NCI-H748 (cell line): Measurements from ENCODE around the gene TMC8.

Source experiments
- DNase-seq: peaks from one replicate; lab custom pipeline; 2025; ENCODE audit not compliant: unreplicated experiment; lab: John Stamatoyannopoulos, UW

The TMC8 gene

DNA sequence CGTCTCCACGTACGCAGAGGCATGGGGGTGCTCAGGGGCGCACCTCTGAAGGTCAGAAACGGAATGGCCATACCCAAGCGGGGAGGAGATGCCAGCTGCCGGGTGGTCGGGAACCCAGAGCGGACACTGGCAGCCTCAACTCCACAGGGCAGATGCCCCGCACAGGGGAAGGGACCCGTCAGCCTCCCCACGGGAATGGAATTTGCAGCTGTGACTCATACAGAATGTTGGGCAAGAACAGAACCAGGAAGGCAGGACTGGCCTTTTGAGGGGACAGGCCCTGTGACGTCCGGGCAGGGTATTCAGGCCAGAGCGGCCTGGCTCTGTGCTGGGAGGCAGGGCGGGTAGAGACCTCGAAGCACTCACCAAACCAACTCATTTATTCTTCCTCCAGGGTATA lies 48.8 kb downstream of the TMC8 start:
- DNase-seq: no peak

DNA sequence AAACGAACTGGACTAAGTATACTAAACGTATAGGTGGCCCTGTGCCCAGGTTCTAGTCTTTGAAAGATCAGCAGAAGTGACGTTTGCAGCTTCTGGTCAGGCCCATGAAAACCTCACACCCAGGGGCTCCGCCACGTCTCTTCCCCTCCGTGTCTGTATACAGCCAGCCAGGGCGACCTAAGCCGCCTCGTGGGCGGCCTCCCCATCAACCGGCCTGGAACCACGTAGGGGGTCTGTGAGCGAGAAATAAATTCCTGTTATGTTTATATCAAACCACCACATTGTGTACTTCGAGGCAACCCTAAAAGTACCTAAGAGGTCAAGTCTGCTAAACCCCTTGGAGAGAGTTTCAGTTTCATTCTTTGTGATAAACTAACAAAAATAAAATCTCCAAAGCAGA lies 49.5 kb downstream of the TMC8 start:
- no peak for DNase-seq

DNA sequence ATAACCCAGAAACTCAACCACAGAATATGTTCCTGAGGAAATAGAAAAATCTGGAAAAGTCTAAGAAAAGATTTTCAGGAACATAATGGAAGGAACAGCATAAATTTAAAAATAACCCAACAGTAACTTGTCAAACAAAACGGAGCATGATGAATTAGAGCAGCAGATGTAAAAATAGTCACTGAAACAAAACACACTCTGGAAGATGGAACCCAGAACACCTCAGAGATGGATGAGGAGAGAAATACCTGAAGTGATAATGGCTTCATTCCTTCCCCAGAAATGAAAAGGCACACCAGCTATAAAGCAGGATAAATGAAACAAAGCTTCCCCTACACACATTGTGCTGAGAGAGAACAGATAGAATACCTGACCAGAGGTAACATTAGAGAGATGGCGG lies 49.9 kb downstream of the TMC8 start:
- DNase-seq: no peak

DNA sequence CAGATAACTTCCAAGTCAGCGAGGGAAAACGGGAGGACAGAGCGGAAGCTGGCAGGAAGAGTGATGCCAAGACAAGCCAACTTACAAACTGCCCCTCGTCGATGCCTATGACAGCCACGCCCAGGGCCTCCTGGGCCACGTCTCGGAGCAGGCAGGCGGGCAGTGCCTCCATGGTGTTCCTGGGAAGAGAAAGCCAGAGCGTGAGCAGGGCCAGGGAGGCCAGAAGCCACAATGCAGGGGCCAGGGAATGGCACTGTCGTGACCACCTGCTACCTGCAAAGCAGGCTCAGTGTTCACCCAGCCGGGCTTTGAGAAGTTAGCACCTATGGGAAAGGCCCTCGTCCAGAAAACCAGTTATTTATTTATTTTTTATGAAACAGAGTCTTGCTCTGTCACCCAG lies 51.9 kb downstream of the TMC8 start:
- DNase-seq: no peak

DNA sequence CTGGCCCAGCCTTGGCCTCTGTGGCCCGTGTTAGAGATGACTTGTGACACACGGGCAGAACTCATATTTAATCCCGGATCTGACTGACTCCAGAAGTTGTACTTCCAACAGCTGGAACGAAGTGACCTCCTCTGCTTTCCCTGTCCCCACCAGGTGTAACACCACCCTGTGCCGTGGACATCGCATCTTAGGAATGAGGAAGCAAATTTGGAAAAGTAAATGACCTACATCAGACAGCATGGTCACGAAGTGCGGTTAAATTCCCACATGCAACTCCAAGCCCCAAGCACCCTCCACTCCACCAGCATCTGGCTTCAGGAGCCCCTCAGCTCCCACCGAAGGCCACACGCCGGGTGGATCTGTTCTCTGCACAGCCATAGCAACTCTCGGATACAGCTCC lies 53.3 kb downstream of the TMC8 start:
- DNase-seq: no peak

DNA sequence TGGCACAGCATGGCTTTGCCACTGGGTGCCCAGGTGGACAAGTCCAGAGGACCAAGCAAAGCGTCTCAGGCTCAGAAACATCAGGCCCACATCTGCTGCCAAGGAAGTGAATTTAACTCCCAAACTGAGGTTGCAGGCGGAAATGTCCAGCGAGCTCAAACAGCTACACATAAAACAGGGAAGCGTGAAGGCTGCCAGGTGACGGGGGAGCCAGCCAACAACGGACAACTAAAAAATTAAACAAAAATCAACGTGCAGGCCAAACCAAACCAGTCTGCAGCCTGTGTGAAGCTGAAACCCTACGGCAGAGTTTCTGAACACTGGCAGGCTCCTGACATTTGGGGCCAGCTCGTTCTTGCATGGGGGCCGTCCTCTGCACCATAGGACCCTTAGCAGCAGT lies 53.8 kb downstream of the TMC8 start:
- DNase-seq: no peak

DNA sequence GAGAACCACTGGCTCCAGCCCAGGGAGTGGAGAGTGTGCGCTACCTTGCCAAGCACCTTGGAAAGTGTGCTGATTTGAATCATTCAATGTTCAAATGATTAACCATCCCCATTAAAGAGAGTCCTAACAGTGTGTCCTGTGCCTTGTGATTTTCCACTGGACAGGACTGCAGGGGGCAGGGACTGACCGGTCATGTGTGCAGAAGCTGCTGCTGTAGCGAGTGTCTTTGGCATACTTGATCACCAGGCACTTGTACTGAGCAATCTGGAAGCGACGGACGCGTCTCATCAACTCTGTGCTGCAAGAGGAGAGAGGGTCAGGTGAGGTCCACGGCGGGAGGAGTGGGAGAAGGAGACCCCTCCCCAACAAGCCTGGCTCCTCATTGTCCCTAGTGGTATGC lies 54.3 kb downstream of the TMC8 start:
- no peak for DNase-seq

DNA sequence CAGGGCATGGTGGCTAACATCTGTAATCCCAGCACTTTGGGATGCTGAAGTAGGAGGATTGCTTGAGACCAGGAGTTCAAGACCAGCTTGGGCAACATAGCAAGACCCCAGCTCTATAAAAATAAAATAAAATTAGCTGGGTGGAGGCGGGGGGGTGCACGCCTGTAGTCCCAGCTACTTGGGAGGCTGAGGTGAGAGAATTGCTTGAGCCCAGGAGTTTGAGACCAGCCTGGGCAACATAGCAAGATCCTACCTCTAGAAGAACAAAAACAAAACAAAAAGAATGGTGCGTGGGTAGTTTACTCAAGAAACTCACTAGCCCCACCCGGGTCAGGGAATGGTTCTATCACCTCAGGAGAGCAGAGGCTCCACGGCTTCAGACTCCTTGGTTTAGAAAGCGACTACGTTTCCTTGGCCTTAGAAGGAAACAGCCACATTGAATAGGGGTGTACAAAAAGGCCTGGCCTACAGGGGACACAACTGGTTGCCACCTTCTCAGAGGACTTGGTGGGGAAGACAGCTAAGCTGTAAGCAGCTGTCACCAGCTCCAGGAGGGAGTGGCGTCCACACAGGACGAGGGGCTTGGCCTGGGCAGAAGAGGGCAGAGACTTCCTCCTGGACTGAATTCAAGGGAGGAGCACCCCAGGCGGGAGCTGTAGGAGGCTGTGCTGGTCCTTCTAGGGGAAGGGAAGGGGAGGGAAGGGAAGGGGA lies 55.6 kb downstream of the TMC8 start:
- peak; percentile 30 for DNase-seq

DNA sequence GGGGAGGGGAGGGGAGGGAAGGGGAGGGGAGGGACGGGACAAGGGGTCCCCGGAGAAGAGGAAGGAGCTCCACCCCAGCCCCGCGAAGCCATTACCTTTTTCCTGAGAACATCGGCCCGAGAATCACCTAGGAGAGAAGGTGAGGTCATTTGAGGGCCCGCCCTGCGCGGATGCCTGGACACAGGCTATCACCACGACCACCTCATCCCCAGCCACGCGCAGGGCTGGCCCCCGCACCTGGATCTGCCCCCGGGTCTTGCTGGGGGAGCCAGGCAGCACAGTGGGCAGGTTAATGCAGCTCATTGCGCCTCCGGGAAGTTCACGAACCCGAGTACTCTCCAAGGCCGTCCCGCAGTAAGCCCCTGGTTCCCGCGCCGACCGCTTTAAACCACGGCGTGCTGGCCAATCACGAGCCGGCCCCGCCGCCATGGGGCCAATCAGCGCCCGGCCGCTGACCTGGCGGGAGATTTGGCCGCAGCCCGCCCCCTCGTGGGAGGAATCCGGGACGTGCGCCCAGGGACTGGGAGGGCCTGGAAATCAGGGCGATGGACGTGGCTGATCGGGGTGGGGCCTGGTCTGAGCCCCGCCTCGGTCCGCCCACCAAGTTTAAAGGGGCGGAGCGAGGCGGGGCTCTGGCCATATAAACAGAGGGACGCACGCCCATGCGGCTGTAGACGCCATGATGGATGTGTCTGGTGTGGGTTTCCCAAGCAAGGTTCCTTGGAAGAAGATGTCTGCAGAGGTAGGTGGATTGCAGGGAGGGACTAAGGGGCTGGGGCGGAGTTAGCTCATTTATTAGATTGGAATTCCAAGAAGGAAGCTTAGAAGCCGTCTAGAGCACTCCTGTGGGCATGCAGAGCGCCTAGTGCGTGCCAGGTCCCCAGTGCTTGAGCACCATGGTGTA lies 56.4 kb downstream of the TMC8 start, which contains the start of the genes AFMID and TK1:
AFMID (plus strand) TSS at position 671 of the 904 bp plus-strand sequence; CDS start at position 680, 9 bp downstream.
TK1 (minus strand) TSS at position 361 of the 904 bp plus-strand sequence; CDS start at position 303, 58 bp downstream.
- peak; percentile 92 for DNase-seq
